Measurements from ENCODE around the gene AKAP7. TPM values are rescaled to one million over a fixed set of nuclear protein-coding genes. Genes with fewer than 3 reads are reported as not detected.

The AKAP7 gene
- polyA plus RNA-seq, 1 donor, result 12.7 TPM

GRCh38 chr6:131134220-131134979, 867 bp upstream of the AKAP7 start:
- DNase-seq (ENCODE audit: low read depth), result no peak

DNA sequence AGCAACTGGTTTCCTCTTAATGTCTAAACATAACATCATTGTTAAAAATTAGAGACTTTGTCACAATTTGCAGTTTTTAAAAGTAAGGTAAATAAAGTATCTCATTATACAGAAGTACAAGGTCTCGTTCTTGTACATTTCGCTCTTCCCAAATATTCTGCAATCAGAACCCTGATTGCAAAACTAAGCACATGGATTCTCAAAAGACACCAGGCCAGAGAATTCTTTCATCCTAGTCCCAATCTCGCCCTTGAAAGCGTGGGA, 355 bp upstream of the AKAP7 start:
- no peak for DNase-seq (ENCODE audit: low read depth)

DNA sequence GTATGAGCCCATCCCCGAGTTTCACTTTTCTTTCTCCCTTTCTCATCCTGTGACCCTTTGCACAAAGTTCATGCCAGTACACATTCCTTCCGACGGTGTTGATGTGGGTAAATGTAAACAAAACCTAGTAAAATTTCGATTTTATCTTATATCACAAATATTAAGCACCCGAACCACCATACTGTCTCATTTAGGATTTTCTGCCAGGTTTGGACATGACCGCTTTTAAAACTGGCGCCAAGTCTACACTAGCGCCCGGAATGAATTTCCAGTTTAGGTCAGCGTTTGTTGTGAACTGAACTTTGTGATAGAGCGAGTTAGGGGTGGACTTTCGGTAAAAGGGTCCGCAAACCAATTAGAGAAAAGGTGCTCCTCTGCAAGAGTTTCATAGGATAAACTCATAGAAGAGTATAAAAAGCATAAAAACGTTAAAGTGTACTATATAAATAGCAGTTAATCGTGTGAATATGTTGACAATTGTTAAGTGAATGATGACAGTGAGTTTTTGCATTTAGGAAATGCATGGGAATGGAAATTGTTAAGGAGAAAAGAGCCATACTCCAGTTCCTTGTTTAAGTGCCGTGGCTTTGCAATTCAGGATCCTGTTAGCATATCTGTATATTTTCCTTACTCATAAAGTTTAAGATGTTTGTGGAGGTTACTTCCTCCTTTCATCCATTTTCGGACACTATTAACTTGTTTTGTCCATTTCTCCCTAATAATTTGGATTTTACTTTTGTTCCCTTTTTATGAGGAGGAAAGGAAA, 937 bp downstream of the AKAP7 start:
- DNase-seq (ENCODE audit: low read depth), result peak; percentile 36

DNA sequence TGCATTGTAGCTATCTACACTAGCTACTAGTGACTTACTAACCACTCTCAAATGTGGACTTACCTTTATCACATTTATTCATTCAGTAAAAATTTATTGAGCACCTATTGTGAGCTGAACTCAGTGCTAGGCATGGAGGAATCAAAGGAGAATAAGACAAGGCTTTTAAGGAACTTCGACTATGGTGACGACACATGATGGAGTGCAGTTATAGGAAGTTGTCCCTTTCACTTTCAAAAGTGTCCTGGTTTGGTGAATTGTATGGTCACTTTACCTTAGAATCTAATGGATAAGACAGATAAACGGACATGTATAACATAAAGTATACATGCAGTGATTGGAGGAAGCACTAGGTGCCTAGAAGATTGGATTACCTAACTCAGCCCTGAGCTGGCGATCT, 4.3 kb downstream of the AKAP7 start:
- no peak for DNase-seq (ENCODE audit: low read depth)

- no peak for DNase-seq (ENCODE audit: low read depth)
Measured at GRCh38 chr6:131143319-131143718, 8.1 kb downstream of the AKAP7 start.

GRCh38 chr6:131146865-131147264, 11.6 kb downstream of the AKAP7 start:
- no peak for DNase-seq (ENCODE audit: low read depth)

GRCh38 chr6:131156411-131156810, 21.1 kb downstream of the AKAP7 start:
- no peak for DNase-seq (ENCODE audit: low read depth)

DNA sequence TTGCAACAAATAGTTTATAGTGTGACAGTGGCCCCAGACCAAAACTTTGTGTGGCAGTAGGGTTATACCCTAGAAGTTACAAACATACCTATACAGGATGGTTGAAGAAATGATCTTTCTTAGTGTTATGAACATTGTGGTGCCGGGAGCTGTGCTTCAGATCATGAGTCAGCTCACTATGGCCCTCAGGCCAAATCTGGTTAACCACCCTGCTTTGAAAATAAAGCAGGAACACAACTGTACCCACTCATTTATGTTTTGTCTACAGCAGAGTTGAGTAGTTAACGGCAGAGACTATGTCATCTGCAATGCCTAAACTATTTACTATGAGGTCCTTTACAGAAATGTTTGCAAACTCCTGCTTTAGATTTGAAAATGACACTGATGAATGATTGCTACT, 24.3 kb downstream of the AKAP7 start:
- no peak for DNase-seq (ENCODE audit: low read depth)

DNA sequence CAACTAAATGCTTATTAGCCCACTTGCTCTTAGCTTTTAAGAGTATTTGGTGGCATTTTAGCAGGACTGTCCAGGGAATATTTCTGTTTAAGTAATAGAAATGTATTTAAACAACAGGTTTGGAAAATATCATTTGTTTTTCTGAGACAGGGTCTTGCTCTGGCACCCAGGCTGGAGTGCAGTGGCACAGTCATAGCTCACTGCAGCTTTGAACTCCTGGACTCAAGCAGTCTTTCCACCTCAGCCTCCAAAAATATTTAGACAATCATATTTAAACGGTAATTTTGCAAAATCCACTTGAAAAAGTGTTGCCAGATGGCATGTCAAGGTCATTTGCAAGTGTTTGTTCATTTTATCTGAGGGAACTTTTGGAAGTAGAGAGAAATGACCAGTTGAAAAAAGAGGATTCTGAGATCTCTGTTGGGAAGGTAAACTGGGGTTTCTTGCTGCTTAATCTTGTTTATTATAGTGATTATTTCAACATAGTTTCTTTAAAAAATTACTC, 25.0 kb downstream of the AKAP7 start:
- no peak for DNase-seq (ENCODE audit: low read depth)

DNA sequence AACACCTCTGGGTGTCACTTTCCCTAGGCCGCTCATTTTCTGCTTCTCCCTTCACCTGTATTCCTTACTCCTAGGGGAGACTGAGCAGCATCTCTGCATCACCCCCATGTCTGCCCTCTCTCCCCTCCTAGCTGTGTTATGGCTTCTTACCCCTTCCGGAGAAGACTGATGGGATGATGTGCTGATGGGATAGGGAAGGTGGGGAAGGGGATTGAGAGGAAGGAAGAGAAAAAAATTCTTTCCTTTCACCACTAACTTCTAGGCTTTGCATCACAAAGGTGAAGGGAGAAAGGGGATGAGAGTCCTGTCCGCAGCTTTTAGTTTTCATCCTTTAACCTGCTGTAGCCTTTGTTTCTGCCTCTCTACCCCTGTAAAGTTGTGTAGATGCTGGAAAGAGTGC, 26.7 kb downstream of the AKAP7 start:
- no peak for DNase-seq (ENCODE audit: low read depth)

DNA sequence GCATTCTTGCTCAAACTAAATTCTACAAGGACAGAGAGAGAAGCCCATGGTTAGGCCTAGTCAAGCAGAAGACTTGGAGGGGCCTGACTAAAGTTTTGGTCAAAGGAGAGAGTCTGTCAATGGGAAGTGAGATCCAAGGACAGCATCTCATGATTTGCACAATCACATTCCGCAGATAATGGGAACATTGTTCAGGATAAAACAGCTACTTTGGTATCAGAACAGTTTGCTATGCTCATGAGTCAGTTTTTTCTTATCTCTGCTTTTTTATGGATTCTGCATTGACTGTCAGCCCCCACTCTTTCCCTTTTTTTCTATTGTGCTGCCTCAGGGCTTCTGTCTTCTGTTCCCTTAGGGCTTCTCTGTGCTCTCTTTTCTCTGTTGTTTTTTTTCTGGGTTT, 28.6 kb downstream of the AKAP7 start:
- DNase-seq (ENCODE audit: low read depth), result no peak

DNA sequence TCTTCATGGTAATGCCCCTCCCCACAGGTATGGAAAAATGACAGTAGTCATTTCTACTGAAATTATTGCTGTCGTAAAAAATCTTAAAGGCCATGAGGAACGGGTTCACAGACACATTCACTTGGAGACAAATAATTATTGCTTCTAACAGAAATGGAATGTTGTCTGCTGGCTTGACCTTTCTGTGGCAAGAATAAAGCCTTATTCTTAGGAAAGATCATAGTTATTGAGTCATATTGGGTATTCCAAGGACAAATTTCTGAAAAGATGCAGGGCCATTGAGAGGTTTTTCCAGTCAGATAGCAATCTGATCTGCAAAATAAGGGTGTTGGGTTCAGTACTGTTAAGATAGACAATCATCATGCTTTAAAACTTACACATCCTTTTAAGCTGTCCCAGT, 29.2 kb downstream of the AKAP7 start:
- no peak for DNase-seq (ENCODE audit: low read depth)

- DNase-seq (ENCODE audit: low read depth), result peak; percentile 5
Measured at GRCh38 chr6:131167773-131168172, 32.5 kb downstream of the AKAP7 start.

DNA sequence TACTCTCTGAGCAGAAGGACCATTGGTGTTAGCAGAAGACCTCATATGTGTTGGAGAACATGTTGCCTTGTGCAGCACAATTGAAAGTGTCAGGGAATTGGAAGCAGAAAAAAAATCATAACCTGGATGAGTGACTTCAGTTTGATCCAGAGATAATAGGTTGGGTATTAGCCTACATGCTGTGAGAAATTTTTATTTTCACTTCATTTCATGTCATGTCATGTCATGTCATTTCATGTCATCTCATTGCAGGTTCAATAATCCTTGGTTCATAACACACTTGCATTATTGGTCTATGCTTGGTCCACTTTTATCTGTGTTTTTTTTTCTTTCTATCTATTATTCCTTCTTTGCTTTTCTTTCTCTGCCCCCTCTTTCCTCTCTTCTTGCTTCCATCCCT, 34.3 kb downstream of the AKAP7 start:
- no peak for DNase-seq (ENCODE audit: low read depth)

GRCh38 chr6:131172222-131172621, 37.0 kb downstream of the AKAP7 start:
- DNase-seq (ENCODE audit: low read depth), result no peak

- DNase-seq (ENCODE audit: low read depth), result no peak
Measured at GRCh38 chr6:131173680-131174079, 38.4 kb downstream of the AKAP7 start.

DNA sequence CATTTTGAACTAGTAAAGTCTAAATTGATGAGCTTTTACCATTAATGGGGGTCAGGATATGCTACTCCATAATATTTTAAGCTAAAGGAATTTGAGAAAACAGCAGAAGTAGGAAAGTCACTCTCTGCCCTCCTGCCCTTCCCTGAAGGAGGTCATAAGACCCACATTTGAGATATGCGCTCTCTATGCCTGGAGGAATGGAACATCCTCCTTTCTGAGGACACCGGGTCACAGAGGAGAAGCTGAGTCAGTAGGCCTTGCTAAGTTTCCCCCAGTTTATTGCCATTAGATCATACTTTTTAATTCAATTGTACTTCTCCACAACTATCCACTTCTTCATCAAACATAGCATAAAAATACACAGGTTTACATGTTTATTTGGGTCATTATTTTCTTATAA, 40.3 kb downstream of the AKAP7 start:
- no peak for DNase-seq (ENCODE audit: low read depth)

- no peak for DNase-seq (ENCODE audit: low read depth)
Measured at GRCh38 chr6:131177996-131178395, 42.7 kb downstream of the AKAP7 start.

GRCh38 chr6:131182991-131183425, 47.7 kb downstream of the AKAP7 start:
- DNase-seq (ENCODE audit: low read depth), result no peak

GRCh38 chr6:131183427-131184095, 48.3 kb downstream of the AKAP7 start:
- no peak for DNase-seq (ENCODE audit: low read depth)

GRCh38 chr6:131191590-131191989, 56.3 kb downstream of the AKAP7 start:
- no peak for DNase-seq (ENCODE audit: low read depth)

- DNase-seq (ENCODE audit: low read depth), result no peak
Measured at GRCh38 chr6:131197716-131198115, 62.4 kb downstream of the AKAP7 start.
